Measurements from ENCODE around the gene MACF1. TPM values are rescaled to one million over a fixed set of nuclear protein-coding genes. Genes with fewer than 3 reads are reported as not detected.
"Not testable (repeated sequence)": the region's sequence is repeated elsewhere in the genome, so short reads cannot be mapped to it uniquely, and the experiment has no call there.

The MACF1 gene
- total RNA-seq, 2 donors from 2014 or later, result 107 to 148 TPM

DNA sequence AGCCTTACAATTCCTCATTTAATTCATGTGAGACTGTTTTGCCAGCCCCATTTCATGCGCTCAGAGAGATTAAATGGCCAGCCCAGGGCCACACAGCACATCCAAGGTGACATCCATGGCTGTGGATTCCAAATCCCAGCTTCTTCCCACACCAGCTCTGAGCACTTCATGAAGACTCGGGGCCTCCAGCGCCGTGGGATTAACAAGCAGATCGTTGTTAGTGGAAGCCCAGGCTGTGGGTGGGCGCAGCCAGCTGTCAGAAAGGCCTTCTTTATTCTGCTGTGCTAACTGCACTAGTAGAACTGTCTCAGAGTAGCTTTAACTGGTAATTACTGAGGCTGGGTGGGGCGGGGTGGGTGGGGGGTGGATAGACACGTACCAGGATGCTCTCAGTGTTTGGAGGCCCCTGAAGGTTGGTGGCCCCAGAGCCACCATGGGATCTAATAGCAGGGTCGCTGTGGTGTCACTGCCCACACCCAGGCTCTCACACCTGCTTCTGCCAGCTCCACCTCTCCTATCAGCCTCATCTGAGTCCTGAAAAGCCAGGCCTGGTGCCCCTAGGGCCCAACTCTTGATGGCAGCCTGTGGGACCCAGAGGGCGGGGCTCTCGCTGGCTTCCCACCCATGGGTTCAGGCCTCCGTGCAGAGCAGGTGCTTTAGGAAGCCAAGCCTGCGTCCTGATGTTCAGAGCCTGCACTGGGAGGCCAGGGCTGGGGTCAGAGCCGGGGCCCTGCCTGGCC, 290.3 kb downstream of the MACF1 start:
- no peaks in the 10 kb centered on the region for H3K9me3 ChIP-seq
- no peaks in the 10 kb centered on the region for H3K36me3 ChIP-seq
- H3K4me1 ChIP-seq, result no peaks in the 10 kb centered on the region
- H3K4me3 ChIP-seq, result no peak overlapping the region
- TF ChIP-seq, protein P1, sequence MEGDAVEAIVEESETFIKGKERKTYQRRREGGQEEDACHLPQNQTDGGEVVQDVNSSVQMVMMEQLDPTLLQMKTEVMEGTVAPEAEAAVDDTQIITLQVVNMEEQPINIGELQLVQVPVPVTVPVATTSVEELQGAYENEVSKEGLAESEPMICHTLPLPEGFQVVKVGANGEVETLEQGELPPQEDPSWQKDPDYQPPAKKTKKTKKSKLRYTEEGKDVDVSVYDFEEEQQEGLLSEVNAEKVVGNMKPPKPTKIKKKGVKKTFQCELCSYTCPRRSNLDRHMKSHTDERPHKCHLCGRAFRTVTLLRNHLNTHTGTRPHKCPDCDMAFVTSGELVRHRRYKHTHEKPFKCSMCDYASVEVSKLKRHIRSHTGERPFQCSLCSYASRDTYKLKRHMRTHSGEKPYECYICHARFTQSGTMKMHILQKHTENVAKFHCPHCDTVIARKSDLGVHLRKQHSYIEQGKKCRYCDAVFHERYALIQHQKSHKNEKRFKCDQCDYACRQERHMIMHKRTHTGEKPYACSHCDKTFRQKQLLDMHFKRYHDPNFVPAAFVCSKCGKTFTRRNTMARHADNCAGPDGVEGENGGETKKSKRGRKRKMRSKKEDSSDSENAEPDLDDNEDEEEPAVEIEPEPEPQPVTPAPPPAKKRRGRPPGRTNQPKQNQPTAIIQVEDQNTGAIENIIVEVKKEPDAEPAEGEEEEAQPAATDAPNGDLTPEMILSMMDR (IDR thresholded peaks at IDR 0.05), result no peak
- intact Hi-C loops (cut with DNase I), result no loop called here
- DNase-seq, result no peak
- no peak overlapping the region for H3K9ac ChIP-seq (ENCODE audit: low read depth in 2 of 2, low read length in 2 of 2)
- H3K27me3 ChIP-seq, result no peaks in the 10 kb centered on the region
- no peak overlapping the region for H3K27ac ChIP-seq

DNA sequence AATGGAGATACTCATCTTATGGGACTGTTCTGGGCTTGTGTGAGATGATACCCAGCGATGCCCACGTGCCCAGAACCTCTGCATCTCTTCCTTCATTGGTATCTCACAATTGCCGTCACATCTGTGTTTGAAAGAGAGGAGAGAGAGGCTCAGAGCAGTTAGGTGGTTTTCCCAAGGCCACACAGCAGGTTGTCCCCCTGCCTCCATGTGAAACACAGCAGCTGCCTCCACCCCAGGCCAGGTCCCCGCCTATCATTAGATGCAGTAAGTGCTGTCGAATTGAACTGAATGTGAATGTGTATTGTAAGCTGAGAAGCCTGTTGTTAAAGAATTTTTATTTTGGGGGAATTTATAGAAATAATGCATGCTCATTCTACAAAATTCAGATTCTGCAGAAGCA, 292.0 kb downstream of the MACF1 start:
- H3K27ac ChIP-seq; H3K4me3 ChIP-seq; H3K36me3 ChIP-seq; H3K9me3 ChIP-seq; intact Hi-C loops (cut with DNase I); H3K27me3 ChIP-seq; DNase-seq; H3K4me1 ChIP-seq; H3K9ac ChIP-seq (ENCODE audit: low read depth in 2 of 2, low read length in 2 of 2): not testable (repeated sequence)

DNA sequence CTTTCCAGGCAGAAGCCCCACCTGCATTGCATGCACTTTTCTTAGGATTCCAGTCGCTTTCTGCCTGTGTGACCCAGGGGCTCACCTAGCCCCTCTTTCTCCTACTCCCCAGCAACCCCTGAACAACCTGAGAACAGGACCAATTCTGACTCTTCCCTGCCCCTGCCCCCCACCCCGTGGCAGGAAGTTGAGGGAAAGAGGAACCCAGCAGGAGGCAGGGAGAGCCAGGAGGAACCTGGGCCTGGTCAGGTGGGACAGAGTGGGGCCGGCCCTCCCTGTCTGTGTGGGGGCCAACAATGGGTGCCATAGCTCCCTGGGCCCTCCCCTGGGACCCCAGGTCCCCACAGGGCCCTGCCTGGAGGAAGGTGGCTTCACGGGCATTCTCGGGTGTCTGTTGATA, 293.1 kb downstream of the MACF1 start:
- no peaks in the 10 kb centered on the region for H3K27me3 ChIP-seq
- no peaks in the 10 kb centered on the region for H3K4me1 ChIP-seq
- TF ChIP-seq, protein P1 (IDR thresholded peaks at IDR 0.05), result no peak
- no peak overlapping the region for H3K27ac ChIP-seq
- H3K36me3 ChIP-seq, result no peaks in the 10 kb centered on the region
- H3K9ac ChIP-seq (ENCODE audit: low read depth in 2 of 2, low read length in 2 of 2), result no peak overlapping the region
- H3K9me3 ChIP-seq, result no peaks in the 10 kb centered on the region
- H3K4me3 ChIP-seq, result no peak overlapping the region
- no peak for DNase-seq
- intact Hi-C loops (cut with DNase I), result no loop called here

DNA sequence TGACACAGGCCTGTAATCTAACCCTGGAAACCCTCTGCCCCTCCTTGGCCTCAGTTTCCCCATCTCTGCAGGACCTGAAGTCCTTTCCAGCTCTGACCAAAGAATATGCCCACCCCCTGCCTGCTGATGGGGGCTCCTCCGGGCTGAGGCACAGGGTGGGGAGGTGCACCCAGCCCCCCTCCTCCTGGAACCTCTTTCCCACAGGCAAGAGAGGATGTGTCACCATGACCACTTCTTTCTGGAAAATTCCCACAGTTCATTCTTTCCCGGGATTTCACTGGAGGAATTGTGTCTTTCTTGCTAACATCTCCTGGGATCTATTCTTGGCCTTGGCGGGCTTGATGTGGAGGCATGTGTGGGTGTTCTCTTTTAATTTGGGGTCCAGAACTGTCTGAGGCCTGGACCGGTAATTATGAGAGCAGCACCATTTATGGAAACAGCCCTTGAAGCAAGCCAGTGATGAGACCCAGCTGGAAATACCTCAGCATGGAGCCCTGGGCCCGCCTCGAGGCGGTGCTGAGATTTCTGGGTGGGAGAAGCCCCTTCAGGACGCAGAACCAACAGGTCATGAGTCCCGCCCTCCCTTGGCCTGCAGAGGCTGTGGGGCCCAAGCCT, 293.7 kb downstream of the MACF1 start:
- H3K9ac ChIP-seq (ENCODE audit: low read depth in 2 of 2, low read length in 2 of 2); H3K36me3 ChIP-seq; DNase-seq; H3K4me3 ChIP-seq; intact Hi-C loops (cut with DNase I); H3K27ac ChIP-seq; H3K4me1 ChIP-seq; H3K27me3 ChIP-seq; H3K9me3 ChIP-seq: not testable (repeated sequence)

DNA sequence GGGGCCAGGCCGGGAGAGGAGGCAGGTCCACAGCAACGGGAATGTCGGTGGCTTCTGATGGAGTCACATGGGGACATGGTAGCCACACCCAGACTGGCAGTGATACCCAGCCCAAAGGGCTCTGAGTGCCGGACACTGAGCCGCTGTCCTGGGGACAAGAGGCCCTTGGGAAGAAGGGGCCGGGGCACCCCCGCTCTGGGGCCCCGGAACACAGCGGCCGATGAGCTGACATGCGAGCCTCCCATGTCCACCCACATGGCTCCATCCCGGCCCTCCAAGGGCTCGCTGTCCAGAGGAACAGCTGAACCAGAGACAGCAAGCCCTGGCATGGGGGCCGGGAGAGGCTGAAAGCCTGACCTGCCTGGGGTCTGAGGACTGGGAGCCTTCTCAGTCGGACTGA, 294.3 kb downstream of the MACF1 start:
- H3K4me3 ChIP-seq; intact Hi-C loops (cut with DNase I); H3K27ac ChIP-seq; H3K9ac ChIP-seq (ENCODE audit: low read depth in 2 of 2, low read length in 2 of 2); H3K36me3 ChIP-seq; H3K4me1 ChIP-seq; H3K27me3 ChIP-seq; H3K9me3 ChIP-seq; DNase-seq: not testable (repeated sequence)

DNA sequence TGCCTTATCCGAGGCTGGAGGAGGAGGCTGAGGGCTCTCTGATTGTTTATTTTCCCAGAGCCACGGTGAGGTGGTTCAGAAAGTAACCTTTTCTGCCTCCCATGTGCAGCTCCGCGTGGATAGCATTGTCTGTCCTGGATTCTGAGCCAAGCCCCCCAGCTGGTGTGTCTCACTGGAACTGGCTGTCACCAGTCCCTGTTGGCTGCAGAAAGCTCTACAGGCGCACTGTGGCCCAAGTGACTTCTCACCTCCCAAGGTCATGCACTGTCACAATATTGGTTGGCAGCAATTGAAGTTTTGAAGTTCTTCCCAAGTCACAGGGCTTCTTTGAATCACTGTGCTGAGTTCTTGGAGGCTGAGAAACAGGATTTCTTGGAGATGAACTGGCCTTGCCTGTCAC, 295.2 kb downstream of the MACF1 start:
- TF ChIP-seq, protein P1 (IDR thresholded peaks at IDR 0.05), result no peak
- no peaks in the 10 kb centered on the region for H3K4me1 ChIP-seq
- no peak overlapping the region for H3K9ac ChIP-seq (ENCODE audit: low read depth in 2 of 2, low read length in 2 of 2)
- H3K27ac ChIP-seq, result no peak overlapping the region
- DNase-seq, result no peak
- intact Hi-C loops (cut with DNase I), result no loop called here
- H3K36me3 ChIP-seq, result no peaks in the 10 kb centered on the region
- no peaks in the 10 kb centered on the region for H3K27me3 ChIP-seq
- no peak overlapping the region for H3K4me3 ChIP-seq
- H3K9me3 ChIP-seq, result no peaks in the 10 kb centered on the region

DNA sequence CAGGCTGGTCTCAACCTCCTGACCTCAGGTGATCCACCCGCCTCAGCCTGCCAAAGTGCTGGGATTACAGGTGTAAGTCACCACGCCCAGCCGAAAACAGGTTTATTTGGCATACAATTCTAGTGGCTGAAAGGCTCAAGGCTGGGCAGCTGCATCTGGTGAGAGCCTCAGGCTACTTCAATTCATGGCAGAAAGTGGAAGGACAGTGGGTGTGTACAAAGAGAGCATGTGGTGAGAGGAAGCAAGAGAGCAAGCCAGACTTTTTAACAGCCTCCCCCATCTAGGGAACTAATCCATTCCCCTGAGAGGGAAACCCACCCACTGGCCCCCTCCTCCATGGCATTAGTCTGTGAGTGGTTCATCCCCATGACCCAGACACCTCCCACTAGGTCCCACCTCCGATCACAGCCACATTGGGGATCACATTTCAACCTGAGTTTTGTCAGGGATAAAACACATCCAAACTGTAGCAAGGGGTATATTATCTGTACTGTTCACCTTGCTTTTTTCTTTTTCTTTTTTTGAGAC, 296.4 kb downstream of the MACF1 start:
- DNase-seq, result no peak
- Histone ChIP-seq H3K36me3 (no peaks in the 10 kb centered on the region), H3K4me3 (no peak overlapping the region), H3K27ac (no peak overlapping the region), H3K27me3 (no peaks in the 10 kb centered on the region), H3K4me1 (no peaks in the 10 kb centered on the region), H3K9ac (ENCODE audit: low read depth in 2 of 2, low read length in 2 of 2) (no peak overlapping the region), H3K9me3 (no peaks in the 10 kb centered on the region)
- intact Hi-C loops (cut with DNase I), result no loop called here
- TF ChIP-seq, protein P1 (IDR thresholded peaks at IDR 0.05), result no peak

Data from colonic mucosa (tissue), 4 donors.